GM23248 (cell line): Measurements from ENCODE around the gene TMEM37. TPM values are rescaled to one million over a fixed set of nuclear protein-coding genes. Genes with fewer than 3 reads are reported as not detected.

Experiments used
- DNase-seq: peaks from one replicate; pipeline ENCODE4 v3.0.0-alpha.2; 2015
- H2AFZ ChIP-seq: fragments of 200-600 bp; sonication (generic); 2 replicates; pipeline ENCODE4 v1.6.1; 2016; ENCODE audit warnings: antibody characterized with exemption
- H3F3A ChIP-seq: fragments of 200-600 bp; sonication (generic); 2 replicates; pipeline ENCODE4 v1.6.1; 2016; ENCODE audit warnings: mild to moderate bottlenecking, antibody characterized with exemption, mixed run types; ENCODE audit not compliant: insufficient read depth
- H3K27ac ChIP-seq: fragments of 200-600 bp; sonication (generic); 2 replicates; pipeline ENCODE4 v1.5.1; 2016; ENCODE audit warnings: mild to moderate bottlenecking
- H3K27me3 ChIP-seq: fragments of 200-600 bp; sonication (generic); replicated peaks from 2 replicates; pipeline ENCODE4 v1.6.1; 2016; ENCODE audit warnings: mild to moderate bottlenecking; ENCODE audit not compliant: insufficient read depth
- H3K36me3 ChIP-seq: fragments of 200-600 bp; sonication (generic); 2 replicates; pipeline ENCODE4 v1.6.1; 2016; ENCODE audit warnings: low read depth, mild to moderate bottlenecking
- H3K4me1 ChIP-seq: fragments of 200-600 bp; sonication (generic); 2 replicates; pipeline ENCODE4 v1.6.1; 2016; ENCODE audit warnings: mild to moderate bottlenecking; ENCODE audit not compliant: insufficient read depth
- H3K4me2 ChIP-seq: fragments of 200-600 bp; sonication (generic); one replicate; pipeline ENCODE4 v1.6.1; 2016; ENCODE audit warnings: mild to moderate bottlenecking; ENCODE audit not compliant: unreplicated experiment
- H3K4me3 ChIP-seq: fragments of 200-600 bp; sonication (generic); 2 replicates; pipeline ENCODE4 v1.5.1; 2016; ENCODE audit warnings: mild to moderate bottlenecking
- H3K79me2 ChIP-seq: fragments of 200-600 bp; sonication (generic); 2 replicates; pipeline ENCODE4 v1.6.1; 2016; ENCODE audit warnings: mild to moderate bottlenecking; ENCODE audit not compliant: insufficient read depth
- H3K9ac ChIP-seq: fragments of 200-600 bp; sonication (generic); 2 replicates; pipeline ENCODE4 v1.6.1; 2016; ENCODE audit warnings: mild to moderate bottlenecking
- H3K9me2 ChIP-seq: fragments of 200-600 bp; sonication (generic); 2 replicates; pipeline ENCODE4 v1.6.1; 2016; ENCODE audit warnings: mixed run types, mild to moderate bottlenecking, moderate library complexity; ENCODE audit not compliant: insufficient read depth
- H3K9me3 ChIP-seq: fragments of 200-600 bp; sonication (generic); one replicate; pipeline ENCODE4 v1.6.1; 2017; ENCODE audit warnings: low read depth
- H4K20me1 ChIP-seq: fragments of 200-600 bp; sonication (generic); 2 replicates; pipeline ENCODE4 v1.6.0; 2016; ENCODE audit not compliant: insufficient read depth
- EZH2 ChIP-seq: fragments of 200-600 bp; sonication (generic); IDR thresholded peaks from 2 replicates; pipeline ENCODE4 v1.6.1; 2018; ENCODE audit warnings: antibody characterized with exemption, mild to moderate bottlenecking; ENCODE audit not compliant: insufficient read depth, poor library complexity, severe bottlenecking
- EZH2phosphoT487 ChIP-seq: fragments of 200-600 bp; sonication (generic); IDR thresholded peaks from 2 replicates; pipeline ENCODE4 v1.6.1; 2018; ENCODE audit warnings: antibody characterized with exemption, moderate library complexity, mild to moderate bottlenecking, low read depth; ENCODE audit not compliant: insufficient read depth
- WGBS, 2 experiments: methylation state at CpG; one replicate each; pipeline ENCODE4 v1.1.6; 2015 to 2017; ENCODE audit warnings: low lambda C conversion rate in 2 of 2, low coverage in 1 of 2; ENCODE audit errors: missing lambda C conversion rate in 2 of 2; 5-methylcytosine and 5-hydroxymethylcytosine counted together
- in situ Hi-C: fragments of 300-500 bp; cut with MboI; formaldehyde crosslinking; loops from 2 replicates; pipeline ENCODE4 v1.15.0; 2020
- polyA plus RNA-seq: library from polyadenylated mRNA; unstranded; fragments of >200 nt; fragmentation: Nextera tagmentation; extraction: Ambion mirVana; gene quantifications from 2 replicates; pipeline ENCODE4 v1.2.1, GENCODE V29; 2016
- total RNA-seq: library from RNA; depleted of rRNA; stranded (reverse); fragments of >200 nt; shearing (Covaris generic); gene quantifications from 2 replicates; pipeline ENCODE4 v1.2.3, GENCODE V29; 2014

Gene TMEM37
- total and polyA plus RNA-seq, 2 experiments from 2014 or later = 0.53 TPM; not detected in 1

DNA sequence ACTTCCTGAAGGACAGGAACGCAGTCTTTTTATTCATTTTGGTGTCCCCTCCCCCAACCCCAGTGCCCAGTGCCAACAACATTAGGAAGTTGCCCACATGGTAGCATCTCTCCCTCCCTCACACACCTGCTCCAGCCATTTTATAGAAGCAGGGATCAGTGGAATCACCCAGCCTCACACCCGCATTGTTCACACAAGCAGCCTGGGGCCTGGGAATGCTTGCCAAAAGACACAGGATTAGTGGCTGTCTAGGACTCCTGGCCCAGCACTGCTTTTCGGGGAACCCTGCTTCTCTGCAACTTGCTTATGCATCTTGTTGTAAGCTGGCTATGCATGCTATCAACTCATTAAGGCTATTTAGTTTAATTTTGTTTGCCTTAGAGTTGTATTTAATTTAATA is 17.9 kb downstream of the TMEM37 start:
- H3K9ac ChIP-seq = no peak overlapping the region
- no peak overlapping the region for H3K4me3 ChIP-seq
- peaks cover 22% of the 10 kb centered on the region for H3K27me3 ChIP-seq
- H4K20me1 ChIP-seq = no peaks in the 10 kb centered on the region
- no peaks in the 10 kb centered on the region for H3K9me3 ChIP-seq
- no peaks in the 10 kb centered on the region for H3F3A ChIP-seq
- H3K4me2 ChIP-seq = no peak overlapping the region
- no peak overlapping the region for H3K27ac ChIP-seq
- no peaks in the 10 kb centered on the region for H3K79me2 ChIP-seq
- no peaks in the 10 kb centered on the region for H3K36me3 ChIP-seq
- 47 to 64% methylated on average over 3 of the region's 3 CpGs for WGBS, 2 experiments
- TF ChIP-seq EZH2 (no peak), EZH2phosphoT487 (no peak)
- no peak overlapping the region for H2AFZ ChIP-seq
- no peaks in the 10 kb centered on the region for H3K4me1 ChIP-seq
- H3K9me2 ChIP-seq = no peaks in the 10 kb centered on the region
- no peak for DNase-seq
- in situ Hi-C loops = no loop called here

DNA sequence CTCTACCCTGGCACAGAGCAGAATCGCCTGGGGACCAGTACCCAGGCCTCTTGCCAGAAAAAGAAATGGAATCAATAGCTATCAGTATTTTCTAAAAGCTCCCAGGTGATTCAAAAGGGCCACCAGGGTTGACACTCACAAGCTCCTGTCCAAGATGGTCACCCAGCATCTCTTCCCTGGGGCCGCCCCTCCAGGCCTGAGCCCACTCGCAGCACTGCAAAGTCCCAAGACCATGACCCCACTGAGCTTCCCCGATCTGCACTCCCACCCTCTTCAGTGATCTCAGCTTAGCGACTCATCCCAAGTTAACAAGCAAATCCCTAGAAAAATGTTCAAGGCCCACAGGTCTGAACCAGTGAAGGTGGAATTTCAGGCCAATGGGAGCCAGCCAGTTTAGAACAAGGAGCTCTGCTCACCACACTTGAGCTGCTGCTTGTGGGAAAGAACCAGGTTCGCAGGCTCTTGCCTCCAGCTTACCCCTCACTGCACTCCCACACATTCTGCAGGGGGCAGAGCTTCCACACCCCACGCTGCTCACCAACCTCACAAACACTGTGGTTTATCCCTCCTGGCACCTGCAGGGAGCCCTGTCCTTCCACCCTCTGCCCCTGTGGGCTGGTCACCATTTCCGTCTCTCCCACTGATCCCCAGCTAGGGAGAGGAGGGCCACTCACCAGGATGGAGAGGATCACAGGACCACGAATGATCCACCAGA is 19.8 kb downstream of the TMEM37 start:
- no peak overlapping the region for H2AFZ ChIP-seq
- no peak overlapping the region for H3K27ac ChIP-seq
- no peaks in the 10 kb centered on the region for H3K9me2 ChIP-seq
- H4K20me1 ChIP-seq = no peaks in the 10 kb centered on the region
- WGBS, 2 experiments = 53 to 57% methylated on average over 9 of the region's 9 CpGs
- no peaks in the 10 kb centered on the region for H3K79me2 ChIP-seq
- H3K36me3 ChIP-seq = no peaks in the 10 kb centered on the region
- no peak overlapping the region for H3K4me3 ChIP-seq
- H3F3A ChIP-seq = no peaks in the 10 kb centered on the region
- H3K9me3 ChIP-seq = no peaks in the 10 kb centered on the region
- TF ChIP-seq EZH2phosphoT487 = no peak
- TF ChIP-seq EZH2 = no peak
- H3K9ac ChIP-seq = no peak overlapping the region
- H3K27me3 ChIP-seq = peaks cover 16% of the 10 kb centered on the region
- no peaks in the 10 kb centered on the region for H3K4me1 ChIP-seq
- DNase-seq = no peak
- in situ Hi-C loops = no loop called here
- no peak overlapping the region for H3K4me2 ChIP-seq

DNA sequence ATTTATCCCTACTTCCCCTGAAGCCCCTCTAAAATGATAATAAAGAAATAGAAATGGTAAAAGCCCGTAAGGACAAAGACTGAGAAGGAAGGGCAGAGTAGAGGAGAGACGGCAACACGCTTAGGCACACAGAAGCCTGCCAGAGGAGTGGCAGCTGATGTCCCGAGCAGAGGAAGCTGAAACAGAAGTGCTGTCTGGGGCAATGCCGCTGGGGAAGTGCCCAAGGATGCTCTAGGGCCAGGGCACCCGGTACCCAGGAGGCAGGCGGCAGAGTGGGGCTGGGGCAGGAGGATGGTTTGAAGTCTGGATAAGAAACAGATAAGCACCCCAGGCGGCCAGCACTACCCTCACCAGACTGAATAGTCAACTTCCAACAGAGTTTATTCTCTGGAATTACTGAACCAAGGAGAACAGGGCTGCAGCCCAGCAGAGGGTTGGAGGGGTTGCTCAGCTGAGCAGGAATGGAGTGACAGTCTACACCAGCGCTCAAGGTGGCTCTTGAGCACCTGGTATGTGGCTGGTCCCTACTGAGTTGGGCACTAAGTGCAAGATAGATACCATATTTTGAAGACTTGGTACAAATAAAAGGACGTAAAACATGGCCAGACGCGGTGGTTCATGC is 22.4 kb downstream of the TMEM37 start:
- no peak overlapping the region for H3K9ac ChIP-seq
- 49 to 52% methylated on average over 12 of the region's 12 CpGs for WGBS, 2 experiments

DNA sequence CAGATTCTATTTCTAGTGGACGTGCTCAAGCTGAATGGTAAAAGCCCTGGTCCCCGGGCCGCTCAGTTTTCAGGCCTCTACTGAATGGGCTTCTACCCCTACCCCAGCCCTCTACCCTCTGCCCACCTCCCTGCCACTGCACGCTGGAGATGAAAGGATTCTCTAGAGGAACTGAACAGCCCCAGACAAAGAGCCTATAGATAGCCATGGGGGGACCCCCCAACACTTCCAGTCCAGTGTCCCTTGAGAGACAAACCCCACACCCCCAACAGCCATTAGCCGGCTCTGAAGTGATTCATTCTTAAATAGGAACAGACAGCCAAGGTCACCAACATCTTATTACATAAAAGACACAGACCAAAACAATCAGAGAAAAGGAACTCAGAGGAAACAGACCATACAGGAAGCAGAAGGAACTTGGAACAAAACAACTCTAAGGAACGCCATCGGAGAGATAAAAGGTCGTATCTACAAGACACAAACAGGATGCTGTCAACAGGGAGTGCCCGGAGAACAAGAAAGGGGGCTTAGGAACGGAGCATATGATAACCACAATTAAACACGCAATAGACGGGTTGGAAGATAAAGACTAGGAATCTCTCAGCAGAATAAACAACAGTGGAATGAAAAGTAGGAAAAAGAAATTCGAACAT is 23.5 kb downstream of the TMEM37 start:
- Histone ChIP-seq H3K4me2 (no peak overlapping the region), H3K4me1 (no peaks in the 10 kb centered on the region), H3F3A (no peaks in the 10 kb centered on the region), H3K36me3 (no peaks in the 10 kb centered on the region), H3K4me3 (no peak overlapping the region), H3K27ac (no peak overlapping the region), H4K20me1 (no peaks in the 10 kb centered on the region), H3K9me3 (no peaks in the 10 kb centered on the region), H3K79me2 (no peaks in the 10 kb centered on the region), H3K9ac (no peak overlapping the region), H2AFZ (no peak overlapping the region), H3K27me3 (no peaks in the 10 kb centered on the region; the same call in 1 of the 2 replicates), H3K9me2 (no peaks in the 10 kb centered on the region)
- WGBS, 2 experiments = 40 to 47% methylated on average over 13 of the region's 13 CpGs
- in situ Hi-C loops = no loop called here
- no peak for TF ChIP-seq EZH2phosphoT487
- TF ChIP-seq EZH2 = no peak
- no peak for DNase-seq

More for the DNA sequence above, 22.4 kb downstream of the TMEM37 start:
- Histone ChIP-seq H3K79me2 (no peaks in the 10 kb centered on the region), H3K27me3 (no peaks in the 10 kb centered on the region; the same call in 1 of the 2 replicates), H3K4me3 (no peak overlapping the region), H3F3A (no peaks in the 10 kb centered on the region), H3K9me2 (no peaks in the 10 kb centered on the region), H3K36me3 (no peaks in the 10 kb centered on the region), H4K20me1 (no peaks in the 10 kb centered on the region), H2AFZ (no peak overlapping the region), H3K27ac (no peak overlapping the region), H3K9me3 (no peaks in the 10 kb centered on the region), H3K4me2 (no peak overlapping the region), H3K4me1 (no peaks in the 10 kb centered on the region)
- TF ChIP-seq EZH2 (no peak), EZH2phosphoT487 (no peak)
- in situ Hi-C loops = no loop called here
- no peak for DNase-seq
